ENCODE measurements around the gene TMEM9. TPM values are rescaled to one million over a fixed set of nuclear protein-coding genes. Genes with fewer than 3 reads are reported as not detected.

Gene TMEM9
- total and polyA plus RNA-seq, 9 of the 15 experiments (the other 6 are each of a cell fraction or from before 2014, with no cell fraction given): 30.4 to 107 (median 67.6) TPM

DNA sequence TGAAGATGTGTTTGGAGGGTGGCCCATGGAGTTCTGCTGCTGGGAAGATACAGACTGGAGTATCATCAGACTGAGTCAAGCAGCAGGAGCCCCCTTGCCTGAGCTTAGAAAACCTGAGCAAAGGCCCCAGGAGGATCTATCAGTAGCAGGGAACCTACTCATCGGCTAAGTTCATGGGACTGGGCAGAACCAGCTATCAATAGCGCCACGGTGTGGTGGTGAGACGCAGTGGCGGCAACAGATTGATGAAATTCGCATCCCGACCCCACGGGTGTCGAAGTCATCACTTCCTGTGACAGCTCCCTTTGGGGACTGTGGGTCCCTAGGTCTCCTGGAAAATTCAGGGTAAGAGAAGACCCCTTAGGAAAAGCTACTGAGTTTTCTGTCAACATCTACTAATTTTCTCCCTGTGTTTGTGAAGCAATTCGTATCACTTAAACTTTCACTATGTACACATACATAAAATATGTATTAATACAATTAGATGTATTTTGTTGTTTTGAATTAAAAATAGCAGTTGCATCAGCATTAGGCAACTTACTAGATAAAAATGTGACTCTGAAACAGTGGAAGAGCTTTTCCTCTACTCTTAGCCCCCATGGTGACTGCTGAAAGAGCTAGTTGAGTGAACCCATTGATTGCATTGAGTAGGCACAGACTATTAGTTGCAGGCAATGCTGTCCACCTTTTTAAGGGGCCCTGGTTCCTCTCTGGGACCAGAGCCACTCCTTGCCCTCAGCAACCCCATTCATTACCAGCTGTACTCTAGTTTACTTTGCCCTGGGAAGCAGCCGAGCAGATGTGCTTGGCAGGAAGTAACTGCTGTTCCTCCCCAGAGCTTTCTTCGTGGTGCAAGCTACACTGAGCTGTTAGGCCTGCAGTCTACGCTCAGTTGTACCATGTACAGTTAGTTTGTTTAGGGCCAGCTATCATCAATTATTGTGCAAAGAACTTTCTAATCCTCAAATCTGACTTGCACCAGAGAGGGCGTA lies 34.8 kb downstream of the TMEM9 start (continued):
- TF ChIP-seq, protein P1, sequence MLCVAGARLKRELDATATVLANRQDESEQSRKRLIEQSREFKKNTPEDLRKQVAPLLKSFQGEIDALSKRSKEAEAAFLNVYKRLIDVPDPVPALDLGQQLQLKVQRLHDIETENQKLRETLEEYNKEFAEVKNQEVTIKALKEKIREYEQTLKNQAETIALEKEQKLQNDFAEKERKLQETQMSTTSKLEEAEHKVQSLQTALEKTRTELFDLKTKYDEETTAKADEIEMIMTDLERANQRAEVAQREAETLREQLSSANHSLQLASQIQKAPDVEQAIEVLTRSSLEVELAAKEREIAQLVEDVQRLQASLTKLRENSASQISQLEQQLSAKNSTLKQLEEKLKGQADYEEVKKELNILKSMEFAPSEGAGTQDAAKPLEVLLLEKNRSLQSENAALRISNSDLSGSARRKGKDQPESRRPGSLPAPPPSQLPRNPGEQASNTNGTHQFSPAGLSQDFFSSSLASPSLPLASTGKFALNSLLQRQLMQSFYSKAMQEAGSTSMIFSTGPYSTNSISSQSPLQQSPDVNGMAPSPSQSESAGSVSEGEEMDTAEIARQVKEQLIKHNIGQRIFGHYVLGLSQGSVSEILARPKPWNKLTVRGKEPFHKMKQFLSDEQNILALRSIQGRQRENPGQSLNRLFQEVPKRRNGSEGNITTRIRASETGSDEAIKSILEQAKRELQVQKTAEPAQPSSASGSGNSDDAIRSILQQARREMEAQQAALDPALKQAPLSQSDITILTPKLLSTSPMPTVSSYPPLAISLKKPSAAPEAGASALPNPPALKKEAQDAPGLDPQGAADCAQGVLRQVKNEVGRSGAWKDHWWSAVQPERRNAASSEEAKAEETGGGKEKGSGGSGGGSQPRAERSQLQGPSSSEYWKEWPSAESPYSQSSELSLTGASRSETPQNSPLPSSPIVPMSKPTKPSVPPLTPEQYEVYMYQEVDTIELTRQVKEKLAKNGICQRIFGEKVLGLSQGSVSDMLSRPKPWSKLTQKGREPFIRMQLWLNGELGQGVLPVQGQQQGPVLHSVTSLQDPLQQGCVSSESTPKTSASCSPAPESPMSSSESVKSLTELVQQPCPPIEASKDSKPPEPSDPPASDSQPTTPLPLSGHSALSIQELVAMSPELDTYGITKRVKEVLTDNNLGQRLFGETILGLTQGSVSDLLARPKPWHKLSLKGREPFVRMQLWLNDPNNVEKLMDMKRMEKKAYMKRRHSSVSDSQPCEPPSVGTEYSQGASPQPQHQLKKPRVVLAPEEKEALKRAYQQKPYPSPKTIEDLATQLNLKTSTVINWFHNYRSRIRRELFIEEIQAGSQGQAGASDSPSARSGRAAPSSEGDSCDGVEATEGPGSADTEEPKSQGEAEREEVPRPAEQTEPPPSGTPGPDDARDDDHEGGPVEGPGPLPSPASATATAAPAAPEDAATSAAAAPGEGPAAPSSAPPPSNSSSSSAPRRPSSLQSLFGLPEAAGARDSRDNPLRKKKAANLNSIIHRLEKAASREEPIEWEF (CRISPR knock-in tag; IDR thresholded peaks at IDR 0.05): no peak
- TF ChIP-seq MAFK (IDR thresholded peaks at IDR 0.05; ENCODE audit: low read length): no peak

DNA sequence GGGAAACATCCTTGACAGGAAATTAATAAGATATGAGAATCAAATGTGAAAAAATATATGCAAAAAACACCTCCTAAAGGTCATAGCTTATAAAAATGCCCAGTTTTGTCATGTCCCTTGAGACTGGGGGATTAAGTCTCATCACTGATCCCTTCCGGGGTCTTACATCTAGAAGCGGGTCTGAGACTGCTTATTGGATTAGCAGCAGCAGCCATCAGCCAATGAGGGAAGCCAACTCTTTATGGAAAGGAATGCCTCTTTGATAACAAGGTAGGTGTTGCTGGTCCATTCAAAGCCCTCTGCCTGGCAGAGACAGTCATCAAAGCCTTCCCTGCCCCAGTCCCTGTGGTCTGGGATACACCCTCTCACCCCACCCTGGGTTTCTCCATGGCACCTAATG lies 38.2 kb downstream of the TMEM9 start:
- H3K9me1 ChIP-seq (ENCODE audit: control insufficient read depth, insufficient read depth, low read length): no peaks in the 10 kb centered on the region
- no peak overlapping the region for H3K9ac ChIP-seq (ENCODE audit: insufficient read depth in 1 of 2, low read depth in 2 of 2, low read length in 2 of 2)
- no peak for FAIRE-seq
- 2% methylated on average over 2 of the region's 2 CpGs for WGBS (ENCODE audit: insufficient coverage, low coverage, missing lambda C conversion rate)
- peaks cover 25 to 51% of the 10 kb centered on the region in 2 experiments for H3K27me3 ChIP-seq (ENCODE audit: control insufficient read depth in 2 of 2, insufficient read depth in 2 of 2, low read length in 2 of 2)
- H2AFZ ChIP-seq (ENCODE audit: low read depth, low read length): no peak overlapping the region
- ATAC-seq: no peak
- no TSS peak for BruUV-seq (replicated peaks)
- H3K4me2 ChIP-seq (ENCODE audit: insufficient read depth, low read length): no peak overlapping the region
- H3K36me3 ChIP-seq (ENCODE audit: control insufficient read depth, insufficient read depth, low read length): no peaks in the 10 kb centered on the region
- ChIA-PET CTCF (ENCODE audit: low intra/inter-chr PET ratio) (no interaction called here), POLR2A (interaction anchor here (1.1 kb wide), 1 partner anchor 30 kb away, joined by 5 read pairs; no protein-coding TSS in a partner anchor)
- in situ Hi-C loops (cut with MboI): no loop called here
- no peaks in the 10 kb centered on the region for H3K79me2 ChIP-seq (ENCODE audit: control insufficient read depth, insufficient read depth, low read length)
- H3K4me3 ChIP-seq: no peak overlapping the region
- H3K27ac ChIP-seq (ENCODE audit: extremely low read depth, low read depth, low read length): no peak overlapping the region
- DNase-seq (ENCODE audit: extremely low read depth in 1 of 4, low spot score in 3 of 4): no peak
- peaks cover 12% of the 10 kb centered on the region; the same call in 1 of the 2 replicates for H4K20me1 ChIP-seq (replicated peaks; ENCODE audit: control insufficient read depth, insufficient read depth, low read length)
- H3K4me1 ChIP-seq (replicated peaks in 1 of 2; ENCODE audit: control insufficient read depth in 2 of 2, insufficient read depth in 2 of 2, low read length in 2 of 2): peaks cover 0 to 7% of the 10 kb centered on the region in 2 experiments; a peak in 2 of 5 replicates
- no peaks in the 10 kb centered on the region for H3K9me3 ChIP-seq (replicated peaks; ENCODE audit: control insufficient read depth, insufficient read depth, low read depth, low read length)
- intact Hi-C loops (cut with micrococcal nuclease): loop anchor here (10.0 kb wide), 1 partner anchor 71 kb away; no protein-coding TSS in a partner anchor
- TF ChIP-seq POLR2B (IDR thresholded peaks at IDR 0.05; ENCODE audit: low read depth, partially characterized antibody) (no peak), DPF2 (IDR thresholded peaks at IDR 0.05) (no peak), SRSF1 (IDR thresholded peaks at IDR 0.05; ENCODE audit: low read depth, low read length) (no peak), CBFA2T3 (IDR thresholded peaks at IDR 0.05) (no peak), ZNF778 (CRISPR knock-in tag; IDR thresholded peaks at IDR 0.05) (no peak), NCOA1 (IDR thresholded peaks at IDR 0.05; ENCODE audit: low read depth) (no peak), TAF1 (IDR thresholded peaks at IDR 0.05; ENCODE audit: control insufficient read depth, extremely low read depth, insufficient read depth, low read length, severe bottlenecking) (no peak), ZNF408 (CRISPR knock-in tag; IDR thresholded peaks at IDR 0.05; ENCODE audit: low read depth) (no peak)
- TF ChIP-seq, protein P2, sequence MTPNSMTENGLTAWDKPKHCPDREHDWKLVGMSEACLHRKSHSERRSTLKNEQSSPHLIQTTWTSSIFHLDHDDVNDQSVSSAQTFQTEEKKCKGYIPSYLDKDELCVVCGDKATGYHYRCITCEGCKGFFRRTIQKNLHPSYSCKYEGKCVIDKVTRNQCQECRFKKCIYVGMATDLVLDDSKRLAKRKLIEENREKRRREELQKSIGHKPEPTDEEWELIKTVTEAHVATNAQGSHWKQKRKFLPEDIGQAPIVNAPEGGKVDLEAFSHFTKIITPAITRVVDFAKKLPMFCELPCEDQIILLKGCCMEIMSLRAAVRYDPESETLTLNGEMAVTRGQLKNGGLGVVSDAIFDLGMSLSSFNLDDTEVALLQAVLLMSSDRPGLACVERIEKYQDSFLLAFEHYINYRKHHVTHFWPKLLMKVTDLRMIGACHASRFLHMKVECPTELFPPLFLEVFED (CRISPR knock-in tag; conservative IDR thresholded peaks at IDR 0.05): no peak

Data from K562 (cell line).